Heart left ventricle (tissue), 13 donors: ENCODE measurements around the gene RPGRIP1.

Experiments used
- POLR2A ChIP-seq, 2 donors: fragments of 450-650 bp; IDR thresholded peaks; one replicate each; pipeline ENCODE4 v1.6.1; 2017; ENCODE audit warnings: antibody characterized with exemption in 2 of 2, mild to moderate bottlenecking in 2 of 2, moderate library complexity in 2 of 2
- TF ChIP-seq, protein P1 (sequence below), 12 donors: fragments of 200-600 bp; sonication (generic) in 4 of 12; IDR thresholded peaks; one replicate each; pipeline versions ENCODE4 v1.5.0 to v1.8.0; 2018 to 2022; ENCODE audit warnings: antibody characterized with exemption in 12 of 12, mild to moderate bottlenecking in 5 of 12
- donor health status: ischemic (EF 13 %, LVEDD 7.1; RV severe dilation, severe dysfunction).
- donor health status: DM: no; HTN: yes; CAD: no.
- donor health status: DM: no; HTN: no; CAD: no.
- donor health status: ischemic (EF 25% LVEDD 6.9; RV normal size, moderate dysfunction).
- donor health status: ischemic (EF 25% LVEDD 5.7; RV mildly dilated, moderate dysfunction).
- donor health status: ischemic (EF 35%, LVEDD 5.7; RV mildly dilated, moderate dysfunction).
- donor health status: nonischemic (EF 11% LVEDD 7.7; RV severe dilation, severe dysfunction).
- donor health status: DM: yes; HTN: yes; CAD: no.
- donor health status: PGD.
- donor health status: ischemic (EF 29% LVEDD 5.4; RV normal size, mild dysfunction).
- donor health status: nonischemic (EF 23%, LVEDD 6.1; RV moderate dilation, normal function).

GRCh38 chr14:21236948-21237797 lies 42.7 kb upstream of the RPGRIP1 start:
- TF ChIP-seq, protein P1, sequence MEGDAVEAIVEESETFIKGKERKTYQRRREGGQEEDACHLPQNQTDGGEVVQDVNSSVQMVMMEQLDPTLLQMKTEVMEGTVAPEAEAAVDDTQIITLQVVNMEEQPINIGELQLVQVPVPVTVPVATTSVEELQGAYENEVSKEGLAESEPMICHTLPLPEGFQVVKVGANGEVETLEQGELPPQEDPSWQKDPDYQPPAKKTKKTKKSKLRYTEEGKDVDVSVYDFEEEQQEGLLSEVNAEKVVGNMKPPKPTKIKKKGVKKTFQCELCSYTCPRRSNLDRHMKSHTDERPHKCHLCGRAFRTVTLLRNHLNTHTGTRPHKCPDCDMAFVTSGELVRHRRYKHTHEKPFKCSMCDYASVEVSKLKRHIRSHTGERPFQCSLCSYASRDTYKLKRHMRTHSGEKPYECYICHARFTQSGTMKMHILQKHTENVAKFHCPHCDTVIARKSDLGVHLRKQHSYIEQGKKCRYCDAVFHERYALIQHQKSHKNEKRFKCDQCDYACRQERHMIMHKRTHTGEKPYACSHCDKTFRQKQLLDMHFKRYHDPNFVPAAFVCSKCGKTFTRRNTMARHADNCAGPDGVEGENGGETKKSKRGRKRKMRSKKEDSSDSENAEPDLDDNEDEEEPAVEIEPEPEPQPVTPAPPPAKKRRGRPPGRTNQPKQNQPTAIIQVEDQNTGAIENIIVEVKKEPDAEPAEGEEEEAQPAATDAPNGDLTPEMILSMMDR (IDR thresholded peaks at IDR 0.05), result no peak
- no peak for TF ChIP-seq POLR2A (IDR thresholded peaks at IDR 0.05)
